HG03520 (cell line): ENCODE measurements around the gene PROM1.

Experiments
- ATAC-seq: cut with Tn5 transposase; IDR thresholded peaks from one replicate; pipeline ENCODE4 v1.9.1; 2021; ENCODE audit warnings: mild to moderate bottlenecking, moderate library complexity; ENCODE audit not compliant: unreplicated experiment

Gene PROM1

DNA sequence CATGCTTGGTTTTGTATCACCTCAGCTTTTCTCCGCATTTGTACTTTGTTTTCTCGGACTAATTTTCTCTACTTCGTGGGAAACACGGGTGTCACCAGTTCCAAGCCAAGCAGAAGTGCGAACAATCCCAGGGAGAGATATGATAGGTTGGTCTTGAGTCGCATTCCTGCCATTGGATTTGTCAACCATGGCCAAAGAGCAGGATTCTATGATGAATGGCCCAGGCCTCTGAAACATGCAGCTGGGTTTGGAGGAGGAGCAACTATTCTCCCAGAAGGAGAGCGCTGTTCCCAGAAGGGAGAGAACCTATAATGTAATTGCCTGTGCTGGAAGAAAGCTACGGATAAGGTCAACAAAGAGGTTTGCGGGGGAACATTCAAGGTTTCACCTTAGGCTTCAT lies 135.0 kb downstream of the PROM1 start:
- ATAC-seq = no peak

GRCh38 chr4:15947684-15948083 lies 136.1 kb downstream of the PROM1 start:
- no peak for ATAC-seq

- ATAC-seq = no peak
These were observed 138.3 kb downstream of the PROM1 start for GRCh38 chr4:15945516-15945915.

DNA sequence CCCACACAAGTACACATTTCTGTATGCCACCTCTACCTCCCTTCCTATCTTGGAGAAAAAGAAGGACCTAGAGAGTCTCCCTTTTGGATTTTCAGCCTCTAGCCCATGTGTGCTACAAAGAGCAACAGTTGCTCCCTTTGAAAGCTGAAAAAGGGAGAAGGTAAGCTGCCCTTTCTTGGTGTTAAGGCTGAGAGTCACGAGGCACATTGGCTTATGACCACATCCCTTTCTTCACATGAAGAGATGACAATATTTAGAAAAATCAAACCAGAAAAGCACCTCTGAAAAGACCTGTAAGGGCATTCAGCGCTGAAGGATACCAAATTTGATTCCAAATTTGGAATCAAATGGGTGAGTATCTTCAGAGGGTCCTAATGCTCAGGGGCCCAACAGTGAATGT lies 138.9 kb downstream of the PROM1 start:
- ATAC-seq = no peak

- ATAC-seq = no peak
These were observed 141.5 kb downstream of the PROM1 start for GRCh38 chr4:15942283-15942682.

DNA sequence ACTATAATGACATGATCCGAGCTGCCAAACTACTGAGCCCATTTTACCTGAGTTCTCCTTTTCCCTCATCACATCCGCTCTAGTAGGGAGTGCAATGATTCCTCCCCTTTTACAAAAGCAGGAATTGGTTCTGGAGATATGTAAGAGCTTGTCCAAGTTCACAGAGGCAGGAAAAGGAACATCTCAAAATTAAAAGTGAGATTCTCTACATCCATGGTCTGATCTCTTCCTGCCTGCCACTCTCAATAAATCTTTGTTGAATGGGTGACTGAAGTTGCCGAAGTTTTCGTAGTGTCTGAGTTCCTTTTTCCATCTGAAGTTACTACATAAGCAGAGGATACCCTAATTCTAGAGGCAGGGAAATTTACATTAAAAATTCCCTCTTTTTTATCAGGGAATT lies 145.2 kb downstream of the PROM1 start, which contains the start of gene FGFBP1:
Gene FGFBP1, minus strand, starts transcription at position 101 of the 400 bp plus-strand sequence. CDS start 2,108 bp downstream, outside the sequence.
- ATAC-seq = no peak

DNA sequence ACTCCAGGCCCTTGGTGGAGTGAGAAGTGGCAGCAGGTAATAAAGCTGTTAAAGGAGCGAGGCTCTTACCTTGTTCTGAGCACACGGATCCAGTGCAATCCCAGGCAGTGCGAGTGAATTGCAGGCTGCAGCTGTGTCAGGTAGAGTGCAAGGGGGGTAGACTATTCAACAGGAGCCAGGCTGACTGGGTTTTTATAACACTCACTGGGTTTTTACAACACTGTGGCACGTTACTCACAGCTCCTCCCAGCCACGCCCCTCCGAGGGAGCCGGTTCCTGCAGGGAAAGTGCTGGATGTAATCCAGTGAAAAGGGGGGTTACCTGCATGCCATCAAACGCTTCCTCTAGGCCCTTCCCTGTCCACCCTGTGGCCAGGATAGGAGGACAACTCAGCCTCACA lies 145.6 kb downstream of the PROM1 start:
- ATAC-seq = no peak

GRCh38 chr4:15936495-15936894 lies 147.3 kb downstream of the PROM1 start:
- ATAC-seq = no peak

DNA sequence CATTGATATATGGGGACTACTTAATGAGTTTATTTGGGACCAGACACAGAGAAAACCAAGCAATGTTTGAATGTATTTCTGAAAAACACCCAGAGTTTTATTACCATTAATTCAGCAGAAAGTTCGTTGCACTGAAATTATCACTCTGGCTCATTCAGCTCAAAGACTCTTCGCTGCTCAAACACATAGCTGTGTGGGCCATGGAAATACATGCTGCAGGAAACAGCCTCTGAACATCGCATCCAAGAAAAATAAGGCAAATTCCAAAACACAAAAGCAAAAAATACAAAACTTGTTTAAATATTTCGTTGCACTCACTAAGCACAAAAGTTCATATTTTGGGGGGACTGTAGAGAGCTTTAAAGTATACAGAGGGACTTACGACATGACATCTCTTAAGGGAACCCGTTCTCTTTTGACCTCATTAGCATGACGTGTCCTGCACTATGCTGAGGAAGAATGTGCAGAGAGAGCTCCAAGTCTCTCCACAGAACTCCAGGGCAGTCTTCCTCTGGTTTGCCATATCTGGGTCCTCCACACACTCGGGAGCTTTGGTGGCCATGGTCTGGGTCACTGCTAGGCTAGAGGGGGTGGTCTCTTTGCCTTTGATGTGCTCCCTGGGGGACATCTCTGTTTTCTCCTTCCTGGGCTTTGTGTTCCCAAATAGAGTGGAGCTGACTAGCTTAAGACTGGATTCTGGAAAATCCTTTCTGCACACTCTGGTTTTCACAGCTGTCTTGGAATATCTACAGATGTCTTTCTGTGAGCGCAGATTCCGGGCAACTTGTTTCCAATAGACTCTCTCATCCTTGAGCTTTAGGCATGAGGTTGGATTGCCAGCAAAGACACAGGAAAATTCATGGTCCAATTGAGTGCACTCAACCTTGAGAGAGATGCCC lies 148.1 kb downstream of the PROM1 start:
- ATAC-seq = no peak

DNA sequence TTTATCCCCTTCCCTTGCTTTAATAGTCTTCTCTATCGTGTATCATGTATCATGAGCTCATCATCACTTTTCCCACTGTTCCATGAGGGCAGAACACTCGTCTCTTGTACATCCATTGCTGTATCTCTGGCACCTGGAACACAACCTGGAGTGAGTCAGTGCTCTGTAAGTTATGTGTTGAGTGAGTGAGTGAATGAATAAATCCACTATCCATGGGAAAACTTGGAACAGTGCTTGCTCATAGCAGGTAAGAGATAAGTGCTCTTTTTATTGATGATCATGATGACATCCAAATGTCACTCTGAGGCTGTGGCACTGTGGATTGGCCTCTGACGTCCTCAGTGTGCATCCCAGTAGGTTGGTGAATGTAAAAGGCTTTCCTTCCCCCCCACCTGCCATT lies 149.6 kb downstream of the PROM1 start:
- no peak for ATAC-seq

DNA sequence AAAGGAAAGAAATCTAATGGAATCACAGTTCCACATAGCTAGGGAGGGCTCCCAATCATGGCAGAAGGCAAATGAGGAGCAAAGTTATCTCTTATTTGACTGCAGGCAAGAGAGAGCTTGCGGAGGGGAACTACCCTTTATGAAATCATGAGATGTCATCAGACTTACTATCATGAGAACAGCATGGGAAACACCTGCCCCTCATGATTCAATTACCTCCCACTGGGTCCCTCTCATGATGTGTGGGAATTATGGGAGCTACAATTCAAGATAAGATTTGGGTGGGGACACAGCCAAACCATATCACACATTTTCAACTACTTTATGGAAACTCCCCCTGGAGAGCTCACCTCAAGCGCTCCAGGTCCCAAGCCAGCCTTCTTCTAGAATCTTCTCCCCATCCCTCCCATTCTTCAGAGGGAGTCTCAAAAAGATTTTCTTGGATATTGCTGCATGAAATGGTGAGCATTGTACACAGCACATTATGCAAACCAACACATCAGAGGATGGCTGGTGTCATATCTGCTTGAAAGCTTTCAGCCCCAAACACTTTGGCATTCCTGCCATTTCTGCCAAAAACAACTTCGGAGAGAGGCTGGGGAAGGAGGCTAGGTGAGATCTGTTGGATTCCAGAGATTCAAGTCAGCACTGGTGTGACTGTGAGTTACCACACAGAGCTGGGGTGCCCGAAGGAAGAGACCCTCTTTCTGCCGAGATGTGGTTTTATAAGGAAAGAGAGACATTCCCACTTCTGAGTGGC lies 152.2 kb downstream of the PROM1 start:
- ATAC-seq = no peak

DNA sequence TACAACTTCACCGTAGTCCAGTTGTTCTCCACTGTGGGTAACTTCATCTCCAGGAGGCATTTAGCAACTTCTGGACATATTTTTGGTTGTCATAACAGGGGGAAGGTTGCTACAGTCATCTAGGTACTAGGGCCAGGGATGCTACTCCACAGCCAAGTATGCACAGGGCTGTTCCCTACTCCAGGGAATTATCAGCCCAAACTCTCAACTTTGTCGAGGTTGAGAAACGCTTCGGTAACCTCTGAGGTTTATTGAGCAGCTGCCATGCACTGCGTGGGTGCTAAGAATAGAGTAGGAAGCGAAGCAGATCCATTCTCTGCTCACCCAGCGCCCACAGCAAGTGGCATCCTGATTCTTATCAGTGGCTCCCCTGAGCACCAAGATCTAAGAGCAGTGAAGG lies 153.5 kb downstream of the PROM1 start:
- ATAC-seq = no peak

DNA sequence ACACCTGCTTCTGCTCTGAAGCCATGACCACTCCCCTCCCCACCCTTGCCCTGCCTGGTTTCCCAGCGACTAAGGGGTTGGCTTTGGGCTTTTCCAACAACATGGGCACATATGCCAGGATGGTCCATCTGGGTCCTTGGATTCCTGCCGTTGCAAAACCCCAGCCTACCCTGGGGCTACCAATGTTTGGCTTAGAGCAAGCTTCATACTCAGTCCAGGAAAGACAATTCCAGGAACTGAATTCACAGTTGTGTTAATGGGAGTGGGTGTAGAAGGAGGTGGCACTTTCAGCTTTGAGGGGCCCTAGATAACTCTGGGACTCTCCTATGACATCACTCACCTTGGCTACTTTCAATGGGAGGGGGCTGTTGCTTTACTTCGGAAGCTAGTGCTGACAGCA lies 154.3 kb downstream of the PROM1 start:
- ATAC-seq = no peak

- ATAC-seq = no peak
These were observed 154.9 kb downstream of the PROM1 start for GRCh38 chr4:15928883-15929282.

- ATAC-seq = no peak
These were observed 157.3 kb downstream of the PROM1 start for GRCh38 chr4:15926486-15926885.

GRCh38 chr4:15925830-15926229 lies 158.0 kb downstream of the PROM1 start:
- no peak for ATAC-seq

- ATAC-seq = no peak
These were observed 162.3 kb downstream of the PROM1 start for GRCh38 chr4:15921592-15921932.

- ATAC-seq = no peak
These were observed 162.9 kb downstream of the PROM1 start for GRCh38 chr4:15920723-15921591.

- no peak for ATAC-seq
These were observed 165.2 kb downstream of the PROM1 start for GRCh38 chr4:15918484-15919129.
